ENCODE data around the gene BSND.
"Not testable (repeated sequence)": the region's sequence is repeated elsewhere in the genome, so short reads cannot be mapped to it uniquely, and the experiment has no call there.

The BSND gene

DNA sequence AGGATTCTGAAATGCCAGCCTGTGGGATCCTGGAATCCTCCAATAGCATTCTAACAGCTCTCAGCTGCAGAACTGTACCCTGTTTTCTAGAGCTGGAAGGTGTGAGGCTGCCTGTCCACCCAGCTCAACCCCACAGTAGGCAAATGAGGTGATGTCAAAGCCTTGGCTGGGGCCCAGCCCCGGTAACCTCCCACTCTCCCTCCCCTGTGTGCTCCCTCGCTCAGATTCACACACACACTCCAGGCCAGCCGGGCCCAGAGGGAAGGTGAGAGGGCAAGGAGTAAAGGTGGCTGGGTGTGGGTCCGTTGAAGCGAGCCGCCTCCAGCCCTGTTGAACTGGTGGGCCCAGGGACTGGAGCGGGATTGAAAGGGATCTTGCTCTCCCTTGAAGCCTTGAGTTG, at the start of gene BSND:
Gene BSND (plus strand): TSS at position 257 of the 400 bp plus-strand sequence. CDS start 254 bp downstream, outside the sequence.
- DNase-seq (ENCODE audit: low spot score), result no peak

DNA sequence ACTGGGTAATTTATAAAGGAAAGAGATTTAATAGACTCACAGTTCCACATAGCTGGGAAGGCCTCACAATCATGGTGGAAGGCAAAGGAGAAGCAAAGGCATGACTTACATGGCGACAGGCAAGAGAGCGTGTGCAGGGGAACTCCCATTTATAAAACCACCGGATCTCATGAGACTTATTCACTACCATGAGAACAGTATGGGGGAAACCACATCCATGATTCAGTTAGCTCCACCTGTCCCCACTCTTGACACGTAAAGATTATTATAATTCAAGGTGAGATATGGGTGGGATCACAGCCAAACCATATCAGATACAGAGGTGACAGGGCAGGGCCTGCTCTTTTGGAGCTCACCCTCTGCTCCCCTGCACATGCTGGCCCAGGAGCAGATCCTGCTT, 49.7 kb upstream of the BSND start:
- DNase-seq (ENCODE audit: low spot score), result no peak

DNA sequence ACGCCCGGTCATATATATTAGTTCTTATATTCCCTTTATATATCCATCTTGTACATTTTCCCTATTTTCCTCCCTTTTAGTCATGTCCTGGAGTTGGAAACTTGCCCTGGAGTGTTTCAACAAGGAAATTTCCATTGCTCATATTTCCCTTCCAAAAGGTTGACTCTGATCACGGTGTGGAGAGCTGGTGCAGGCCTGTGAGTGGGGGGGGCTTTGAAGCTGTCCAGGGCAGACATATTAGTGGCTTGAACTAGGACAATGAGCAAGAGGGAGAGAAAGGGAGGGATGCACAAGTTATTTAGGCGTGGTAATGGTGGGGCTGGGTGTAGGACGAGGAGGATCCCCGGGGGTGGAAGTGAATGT, 48.7 kb upstream of the BSND start:
- peak; percentile 66 for DNase-seq (ENCODE audit: low spot score)

DNA sequence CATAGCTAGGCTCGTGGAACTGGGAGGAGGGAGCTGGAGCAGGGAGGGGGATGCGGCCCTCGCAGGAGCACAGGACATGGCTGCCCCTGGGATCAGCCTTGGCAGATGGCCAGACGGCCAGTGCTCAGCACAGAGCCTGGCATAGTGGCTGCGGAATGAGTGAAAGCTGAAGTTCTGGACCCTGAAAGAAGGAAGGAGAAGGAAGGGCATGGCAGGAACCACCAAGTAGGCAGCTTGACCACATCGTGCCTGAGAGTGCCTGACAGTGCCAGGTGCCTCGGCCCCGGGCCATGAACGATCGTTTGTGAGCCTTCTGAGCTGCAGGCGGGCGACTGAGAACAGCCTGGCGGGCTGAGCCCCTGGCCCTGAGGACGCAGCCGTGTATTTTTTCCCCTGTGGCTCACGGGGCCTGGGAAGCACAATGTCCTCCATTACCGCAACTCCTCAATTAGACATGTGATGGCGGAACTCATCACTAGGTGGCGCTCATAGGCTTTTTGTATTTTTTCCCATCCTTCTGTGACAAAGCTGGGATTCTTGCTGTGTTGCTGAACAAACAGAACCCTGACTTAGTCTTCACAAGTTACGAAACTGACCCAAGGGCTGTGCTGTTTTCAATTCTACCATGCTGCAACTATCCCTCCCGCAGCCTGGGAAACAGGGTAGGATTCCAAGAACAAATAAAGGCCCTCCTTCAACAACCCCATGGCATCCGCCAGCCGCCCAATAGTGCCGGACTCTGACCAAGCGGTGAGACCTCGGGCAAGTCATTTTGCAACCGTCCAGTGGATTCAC, 48.2 kb upstream of the BSND start:
- peak; percentile 93 for DNase-seq (ENCODE audit: low spot score)

DNA sequence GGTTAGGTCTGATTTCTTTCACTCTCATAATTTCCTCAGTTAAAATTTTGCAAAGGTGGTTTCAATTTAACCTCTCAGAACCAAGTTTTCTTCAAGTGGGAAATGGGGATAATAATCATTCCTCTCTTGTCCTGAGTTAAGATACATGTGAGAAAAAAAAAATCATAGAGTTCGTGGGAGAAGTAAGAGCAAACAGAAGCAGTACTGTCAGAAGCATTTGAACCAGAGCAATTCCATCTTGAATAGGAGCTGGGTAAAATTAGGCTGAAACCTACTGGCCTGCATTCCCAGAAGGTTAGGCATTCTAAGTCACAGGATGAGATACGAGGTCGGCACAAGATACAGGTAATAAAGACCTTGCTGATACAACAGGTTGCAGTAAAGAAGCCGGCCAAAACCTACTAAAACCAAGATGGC, 46.9 kb upstream of the BSND start:
- no peak for DNase-seq (ENCODE audit: low spot score)

DNA sequence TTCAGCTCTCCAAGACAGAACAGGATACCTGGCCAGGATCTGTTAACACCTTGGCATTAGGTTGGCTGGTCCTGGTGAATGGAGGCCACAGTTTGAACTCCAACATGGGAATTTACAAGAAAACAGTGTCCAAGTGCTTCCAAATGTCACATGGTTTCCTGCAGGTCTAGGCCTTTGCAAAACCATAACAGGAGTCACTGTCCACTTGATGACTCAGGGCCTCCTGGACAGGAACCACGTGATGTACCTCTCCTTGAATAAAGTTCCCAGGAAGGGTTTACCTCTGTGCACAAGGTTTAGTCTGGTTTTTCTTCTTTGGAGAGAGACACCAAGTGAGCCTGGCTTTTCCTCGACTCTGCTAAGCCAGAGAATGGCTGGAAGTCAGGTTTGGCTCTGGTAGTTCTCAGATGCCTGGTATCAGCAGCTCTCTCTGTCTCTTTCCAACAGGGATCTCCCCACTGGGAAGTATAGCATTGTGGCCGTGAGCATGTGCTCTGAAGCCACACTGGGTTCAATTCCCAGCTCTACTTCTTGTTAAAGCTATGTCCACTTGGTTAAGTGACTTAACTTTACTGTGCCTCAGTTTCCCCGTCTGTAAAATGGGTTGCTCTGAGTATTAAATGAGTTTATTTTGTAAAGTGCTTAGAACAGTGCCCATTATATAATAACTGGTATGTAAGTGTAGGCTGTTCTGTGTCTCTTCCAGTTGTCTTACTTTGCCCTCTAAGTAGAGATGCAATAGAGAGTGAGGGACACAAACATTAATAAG, 45.6 kb upstream of the BSND start:
- DNase-seq (ENCODE audit: low spot score), result no peak

DNA sequence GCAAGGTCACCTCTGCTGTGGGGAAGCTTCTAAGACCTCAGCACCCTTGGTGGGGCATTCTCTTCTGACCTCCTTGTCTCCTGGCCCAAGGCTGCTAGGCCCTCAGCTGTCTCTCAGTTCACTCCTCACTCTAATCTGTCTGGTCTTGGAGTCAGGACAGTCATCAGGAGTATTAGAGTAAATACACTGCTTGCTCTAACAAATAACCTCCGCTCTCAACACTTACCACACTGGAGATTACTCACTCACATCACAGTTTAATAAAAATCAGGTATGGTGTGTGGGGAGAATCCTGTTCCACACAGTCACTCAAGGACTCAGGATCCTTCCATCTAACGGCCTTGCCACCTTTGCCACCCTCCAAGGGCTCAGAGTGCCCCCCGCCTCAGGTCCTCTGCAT, 44.9 kb upstream of the BSND start:
- DNase-seq (ENCODE audit: low spot score), result no peak

DNA sequence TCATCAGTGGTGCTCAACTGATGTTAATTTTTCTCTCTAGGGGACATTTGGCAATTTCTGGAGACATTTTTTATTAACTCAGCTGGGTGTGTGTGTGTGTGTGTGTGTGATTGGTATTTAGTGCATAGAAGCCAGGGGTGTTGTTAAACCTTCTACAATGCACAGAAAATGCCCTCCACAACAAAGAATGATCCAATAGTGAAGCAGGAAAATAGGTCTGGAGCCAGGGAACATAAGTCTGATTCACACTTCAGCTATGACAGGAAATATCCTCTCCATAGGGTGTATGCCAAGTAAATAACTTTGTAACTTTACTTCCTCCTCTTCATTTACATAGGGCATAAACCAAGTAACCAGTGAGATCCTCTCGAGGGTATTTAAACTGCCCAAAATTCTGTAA, 43.4 kb upstream of the BSND start:
- no peak for DNase-seq (ENCODE audit: low spot score)

DNA sequence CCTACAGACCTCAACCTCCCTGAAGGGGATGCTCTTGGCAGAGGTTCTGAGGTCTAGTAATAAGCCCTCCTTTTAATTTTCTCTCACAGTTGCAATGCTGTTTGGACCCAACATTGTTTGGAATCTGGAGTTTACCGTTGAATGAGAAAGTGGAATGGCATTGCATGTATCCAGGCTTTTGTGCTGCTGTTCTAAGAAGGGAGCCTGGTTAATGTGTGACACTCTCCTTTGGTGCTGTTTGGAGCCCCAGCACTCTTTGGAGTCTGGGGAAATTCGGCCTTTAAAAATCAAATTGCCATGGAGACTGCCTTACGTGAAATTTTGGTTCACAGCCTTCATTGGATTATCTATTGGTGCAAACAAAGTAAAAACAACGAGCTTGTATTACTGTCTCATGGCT, 42.0 kb upstream of the BSND start:
- DNase-seq (ENCODE audit: low spot score), result no peak

DNA sequence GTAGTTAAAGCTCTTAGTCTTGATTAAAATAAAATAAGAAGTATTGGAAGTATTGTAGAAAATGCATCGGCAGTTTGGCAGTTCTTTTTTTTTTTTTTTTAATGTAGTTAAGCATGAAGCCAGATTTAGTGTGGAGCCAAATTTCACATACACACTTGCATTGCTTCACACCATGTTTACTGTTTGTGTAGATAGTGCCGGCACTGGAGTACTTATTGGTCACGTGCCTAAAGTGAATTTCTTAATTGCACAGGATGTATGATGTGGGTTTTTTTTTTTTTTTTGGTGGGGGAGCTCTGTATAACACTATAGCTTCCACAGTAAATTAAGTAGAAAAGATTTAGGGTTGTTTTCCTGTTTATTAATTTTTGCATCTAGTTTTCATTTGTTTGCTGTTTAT, 39.5 kb upstream of the BSND start:
- DNase-seq (ENCODE audit: low spot score), result no peak

DNA sequence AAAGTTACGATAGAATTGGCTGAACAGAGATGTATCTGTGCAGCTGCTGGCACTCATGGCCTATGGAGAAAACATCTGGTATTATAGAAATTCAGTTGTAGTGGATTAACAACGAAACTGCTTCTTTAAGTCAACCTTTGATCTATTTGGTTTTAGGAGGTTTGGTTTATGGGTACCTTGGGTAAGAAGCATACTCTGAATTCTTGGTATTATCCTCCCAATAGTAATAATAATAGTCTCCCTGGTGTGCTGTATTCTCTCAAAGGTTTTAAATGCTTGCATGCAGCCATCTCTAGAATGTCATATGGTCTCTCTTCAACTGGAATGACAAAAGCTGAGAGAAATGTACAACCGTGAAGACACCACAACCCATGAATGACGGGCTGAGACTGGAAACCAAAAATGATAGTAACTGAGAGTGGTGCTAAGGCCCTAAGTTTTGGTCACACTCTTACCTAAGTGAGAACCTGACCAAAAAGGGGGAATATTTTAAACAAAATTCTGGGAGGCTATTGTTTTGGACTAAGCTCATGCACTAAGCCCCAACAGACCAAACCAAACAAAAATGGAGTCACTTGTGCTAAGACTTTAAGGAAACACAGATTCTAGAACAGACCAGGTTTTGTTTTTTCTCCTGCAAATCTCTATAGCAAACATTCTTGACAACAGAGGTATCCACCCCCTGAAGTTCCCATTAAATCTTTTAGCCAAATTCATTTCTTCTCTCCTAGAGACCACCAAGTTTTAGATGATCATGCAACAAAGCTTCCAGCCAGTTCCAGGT, 35.9 kb upstream of the BSND start:
- no peak for DNase-seq (ENCODE audit: low spot score)

DNA sequence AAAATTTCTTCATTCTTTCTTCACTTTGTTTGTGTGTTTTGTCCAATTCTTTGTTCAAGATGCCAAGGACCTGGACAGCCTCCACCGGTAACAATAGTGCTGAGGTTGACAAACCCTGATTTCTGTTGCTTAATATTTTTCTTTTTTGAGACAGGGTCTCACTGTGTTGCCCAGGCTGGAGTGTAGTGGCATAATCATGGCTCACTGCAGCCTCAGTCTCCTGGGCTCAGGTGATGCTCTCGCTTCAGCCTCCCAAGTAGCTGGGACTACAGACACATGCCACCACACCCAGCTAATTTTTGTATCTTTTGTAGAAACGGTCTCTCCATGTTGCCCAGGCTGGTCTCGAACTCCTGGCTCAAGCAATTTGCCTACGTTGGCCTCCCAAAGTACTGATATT, 34.9 kb upstream of the BSND start:
- DNase-seq (ENCODE audit: low spot score), result not testable (repeated sequence)

DNA sequence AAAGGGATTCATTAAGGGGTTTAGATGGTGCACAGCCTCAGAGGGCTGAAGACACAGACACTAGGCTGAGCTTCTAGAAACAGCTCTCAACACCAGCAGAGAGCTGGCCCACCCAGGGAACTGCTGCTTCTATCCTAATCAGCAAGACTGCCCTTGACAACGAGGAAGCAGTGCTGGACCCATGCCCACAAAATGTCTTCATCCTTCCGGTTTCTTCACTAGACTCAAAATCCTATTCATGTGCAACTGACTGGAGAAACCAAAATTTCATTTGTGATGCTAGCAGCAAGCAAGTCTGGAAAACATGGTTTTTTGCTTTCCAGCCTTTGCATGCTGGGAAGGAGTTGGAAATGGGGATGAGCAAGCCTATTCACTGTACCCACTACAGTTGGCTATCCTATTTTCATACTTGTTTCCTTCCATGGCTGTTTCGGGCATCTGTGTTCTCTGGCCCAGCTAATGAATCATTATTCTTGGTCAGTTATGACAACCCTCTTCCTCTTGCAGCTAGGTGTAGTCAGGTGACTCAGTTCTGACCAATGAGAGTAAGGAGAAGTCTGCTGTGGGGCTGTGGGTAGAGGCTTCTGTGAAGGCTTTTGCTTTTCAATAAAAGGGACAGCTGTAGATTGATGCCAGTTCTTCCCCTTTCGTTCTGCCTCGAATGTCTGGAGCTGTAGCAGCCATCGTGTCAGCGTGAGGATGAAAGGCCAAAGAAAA, 33.0 kb upstream of the BSND start:
- no peak for DNase-seq (ENCODE audit: low spot score)

DNA sequence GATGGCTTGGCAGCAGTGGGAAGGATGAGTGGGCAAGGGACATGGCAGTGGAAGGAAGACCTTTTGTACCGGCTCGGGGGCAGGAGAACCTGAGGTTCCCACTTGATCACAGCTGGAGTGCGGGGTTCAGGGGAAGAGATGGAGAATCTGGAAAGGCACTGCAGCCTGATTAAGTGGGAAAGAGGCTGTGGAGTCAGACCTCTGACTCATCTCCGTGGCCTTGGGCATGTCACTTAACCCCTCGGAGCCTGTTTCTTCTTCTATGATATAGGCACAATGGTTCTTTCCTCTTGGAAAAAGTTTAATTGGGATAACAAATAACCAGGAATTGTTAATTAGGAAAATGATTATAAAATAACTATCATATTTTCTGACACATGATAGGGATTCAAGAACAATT, 31.4 kb upstream of the BSND start:
- DNase-seq (ENCODE audit: low spot score), result no peak

DNA sequence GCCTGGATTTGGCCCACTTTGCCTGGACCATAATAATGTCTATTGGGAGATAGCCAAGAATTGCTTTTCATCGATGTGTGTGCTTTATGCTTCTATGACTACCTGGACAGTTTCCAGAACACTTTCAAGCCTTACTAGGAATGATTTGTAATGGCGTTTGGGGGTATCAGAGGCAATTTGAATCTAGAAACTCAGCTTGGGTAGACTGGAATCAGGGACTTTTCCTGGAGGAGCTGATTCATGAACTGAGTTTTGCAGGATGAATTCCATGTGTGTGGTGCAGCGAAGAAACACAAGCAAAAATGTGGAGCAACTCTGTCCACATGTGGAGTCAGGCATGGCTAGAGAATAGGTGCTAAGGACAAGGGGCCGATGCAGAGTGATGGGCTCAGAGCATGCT, 30.2 kb upstream of the BSND start:
- no peak for DNase-seq (ENCODE audit: low spot score)

DNA sequence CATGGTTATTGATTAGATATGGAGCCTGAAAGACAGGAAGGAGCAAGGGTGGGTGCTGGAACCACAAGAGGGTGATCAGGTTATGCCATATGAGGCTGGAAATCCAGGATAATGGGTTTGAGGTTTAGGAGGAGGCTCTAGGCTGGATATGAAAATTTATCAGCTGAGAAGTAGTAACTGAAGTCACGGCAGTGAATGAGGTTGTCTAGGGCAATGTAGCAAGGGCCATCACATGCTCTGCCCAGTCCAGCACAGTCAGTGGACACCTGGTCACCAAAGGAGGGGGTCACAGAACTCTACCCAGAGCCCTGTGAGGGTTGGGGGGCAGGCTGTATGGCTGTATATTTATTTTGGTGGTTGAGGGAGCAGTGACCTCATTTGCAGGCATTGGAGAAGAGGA, 28.9 kb upstream of the BSND start:
- no peak for DNase-seq (ENCODE audit: low spot score)

DNA sequence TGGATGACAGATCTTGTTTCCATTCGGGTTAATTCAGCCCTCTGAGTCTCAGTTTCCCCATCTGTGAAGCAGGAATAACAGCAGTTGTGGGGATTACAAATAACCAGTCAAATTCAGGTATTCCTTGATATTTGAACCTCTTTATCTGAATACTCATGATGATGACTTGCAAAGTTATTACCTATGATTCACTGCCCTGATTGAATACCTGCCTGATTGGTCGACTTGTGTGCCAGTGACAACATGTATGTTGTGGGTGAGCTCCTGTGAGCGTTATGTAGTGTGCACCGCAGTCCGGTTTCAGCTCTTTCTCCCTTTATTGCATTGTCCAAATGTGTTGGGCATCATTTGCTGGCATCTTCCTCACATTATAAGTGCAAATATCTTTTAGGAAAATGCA, 27.8 kb upstream of the BSND start:
- no peak for DNase-seq (ENCODE audit: low spot score)

DNA sequence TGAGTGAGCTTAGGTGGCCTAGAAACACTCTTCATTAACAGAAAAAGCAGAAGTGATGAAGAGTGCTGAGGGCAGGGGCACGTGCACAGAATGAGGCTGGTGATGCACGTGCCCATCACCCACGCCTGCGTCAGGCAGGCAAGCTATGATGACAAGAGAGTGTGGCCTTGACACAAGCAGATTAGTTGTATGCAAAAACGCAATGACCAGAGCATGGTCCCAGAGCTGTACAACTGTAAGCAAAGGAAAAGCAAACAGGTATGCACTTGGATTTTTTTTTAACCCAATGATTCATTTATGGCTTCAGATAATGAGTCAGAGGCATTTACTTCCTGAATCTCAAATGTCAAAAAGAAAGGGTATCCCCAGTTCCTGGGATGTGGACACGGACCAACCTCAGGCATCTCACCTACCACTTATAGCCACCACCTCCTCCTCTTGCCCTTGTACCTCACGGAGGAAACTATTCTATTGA, 27.4 kb upstream of the BSND start:
- DNase-seq (ENCODE audit: low spot score), result no peak

DNA sequence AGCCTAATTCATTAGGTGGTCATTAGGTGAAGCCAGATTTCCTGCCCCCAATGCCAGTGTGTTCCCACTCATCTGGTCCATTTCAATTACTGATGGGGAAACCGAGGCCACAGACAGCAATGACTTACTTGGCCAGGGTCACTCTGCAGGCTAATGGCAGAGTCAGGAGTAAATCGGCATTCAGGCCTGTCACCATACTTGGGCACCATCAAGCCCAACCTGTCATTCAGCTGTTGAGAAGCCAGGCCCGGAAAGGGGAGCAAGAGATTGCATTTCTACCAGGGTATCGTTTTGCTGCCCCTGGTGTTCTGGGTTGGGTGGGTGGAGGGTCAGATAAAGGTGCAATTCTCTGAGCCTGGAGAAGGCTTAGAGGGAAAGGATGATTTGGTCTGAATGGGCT, 26.3 kb upstream of the BSND start:
- DNase-seq (ENCODE audit: low spot score), result no peak

DNA sequence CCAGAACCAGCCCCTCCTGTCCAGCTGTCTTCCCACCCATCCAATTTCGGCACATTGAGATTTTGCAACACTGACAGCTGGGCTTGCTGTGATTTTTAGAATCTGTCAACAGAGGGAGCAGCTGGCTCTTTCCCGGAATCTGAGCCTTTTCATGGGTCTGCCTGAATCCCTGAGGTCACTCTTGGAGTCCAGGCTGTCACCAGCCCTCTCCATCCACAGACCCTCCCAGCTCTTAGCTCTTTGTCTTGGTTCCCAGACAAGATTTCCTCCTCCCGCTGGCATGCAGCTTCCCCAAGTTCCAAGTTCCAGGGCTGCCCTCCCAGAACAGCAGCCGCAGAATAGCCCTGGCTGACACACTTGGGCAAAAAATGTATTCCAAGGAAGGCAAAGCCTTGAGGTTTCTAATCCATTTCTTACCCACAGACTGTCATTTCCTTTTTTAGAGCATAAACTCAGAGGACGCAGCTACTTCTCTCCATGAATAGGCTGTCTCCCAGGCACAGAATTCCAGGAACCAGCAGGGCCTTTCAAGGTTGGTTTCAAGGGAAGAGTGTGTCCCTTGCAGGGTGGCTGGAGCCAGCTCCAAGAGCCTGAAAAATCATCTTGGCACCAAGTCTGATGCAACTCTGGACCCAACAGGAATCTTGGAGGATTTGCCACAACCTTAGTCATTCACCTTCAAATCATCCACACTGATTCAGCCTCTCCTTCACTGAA, 25.4 kb upstream of the BSND start:
- DNase-seq (ENCODE audit: low spot score), result peak; percentile 64

DNA sequence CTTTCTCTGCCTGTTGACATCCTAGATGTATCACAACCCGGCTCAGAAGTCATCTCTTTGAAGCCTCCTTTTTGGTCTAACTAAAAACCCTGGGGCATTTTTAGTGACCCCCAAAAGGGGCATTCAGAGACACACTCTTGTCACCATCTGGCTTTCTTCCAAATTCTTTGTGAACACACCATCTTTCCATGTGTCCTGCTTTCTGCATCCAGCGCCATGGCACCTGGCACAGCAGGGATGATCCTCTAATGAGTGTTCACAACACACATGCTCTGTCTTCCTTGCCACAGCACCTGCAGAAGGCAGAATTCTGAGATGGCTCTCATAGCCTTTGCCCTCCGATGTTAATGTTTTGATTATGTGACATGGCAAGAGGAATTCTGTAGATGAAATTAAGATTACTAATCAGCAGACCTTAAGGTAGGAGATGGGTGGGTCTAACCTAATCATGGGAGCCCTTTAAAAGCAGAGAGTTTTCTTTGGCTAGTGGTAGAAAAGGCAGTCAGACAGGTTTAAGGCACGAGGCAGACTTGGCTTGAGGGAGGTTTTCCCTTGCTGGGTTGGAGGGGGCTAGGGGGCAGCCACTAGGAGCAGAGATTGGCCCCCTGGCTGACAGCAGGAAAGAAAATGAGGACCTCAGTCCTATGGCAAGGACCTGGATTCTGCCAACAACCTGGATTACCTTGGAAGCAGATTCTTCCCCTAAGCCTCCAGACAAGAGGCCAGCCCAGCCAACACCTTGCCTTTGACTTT, 23.2 kb upstream of the BSND start:
- DNase-seq (ENCODE audit: low spot score), result no peak

Measured in cerebellar cortex (tissue), 1 donor.